HepG2 (cell line): ENCODE data around the gene PTPN14. TPM values are rescaled to one million over a fixed set of nuclear protein-coding genes. Genes with fewer than 3 reads are reported as not detected.

Experiments
- ATAC-seq: fragments of 200-7000 bp; cut with Tn5 transposase; 3 replicates; pipeline ENCODE4 v1.9.1; 2020; ENCODE audit warnings: mild to moderate bottlenecking, moderate library complexity
- BruUV-seq: library from RNA; stranded (reverse); fragments of 400-500 nt; replicated peaks from 2 replicates; lab custom pipeline; 2021; lab: Mats Ljungman, UMichigan
- CTCF ChIA-PET: fragments of 300-600 bp; formaldehyde crosslinking; extraction: SDS; loops from one replicate; lab custom pipeline; 2021; ENCODE audit warnings: low total read pairs, inconsistent platforms, low intra/inter-chr PET ratio; lab: Yijun Ruan, JAX
- POLR2A ChIA-PET: fragments of 350-600 bp; sonication (Branson Sonifier 250); formaldehyde crosslinking; loops from one replicate; lab custom pipeline; 2020; ENCODE audit warnings: antibody characterized with exemption, inconsistent platforms; lab: Yijun Ruan, JAX
- DNase-seq: peaks from one replicate; pipeline ENCODE4 v3.0.0-alpha.2; 2015; ENCODE audit warnings: low spot score
- FAIRE-seq: peaks from 3 replicates; lab custom pipeline; 2011; peaks lifted over from hg19 to GRCh38; lab: Jason Lieb, UNC
- H2AFZ ChIP-seq: one replicate; pipeline ENCODE4 v1.6.1; 2011; ENCODE audit warnings: low read length, inconsistent platforms
- H3K27ac ChIP-seq: fragments of 300-600 bp; 3 replicates; pipeline ENCODE4 v1.8.0; 2011; ENCODE audit warnings: mixed run types, mild to moderate bottlenecking, mixed read lengths, low read length, inconsistent platforms; ENCODE audit not compliant: insufficient read depth; ENCODE audit errors: extremely low read length
- H3K27me3 ChIP-seq, 2 experiments: fragments of 200-600 bp in 1 of 2; 2 replicates in 1 of 2; 3 replicates in 1 of 2; pipeline versions ENCODE4 v1.6.0 to v1.8.0; 2011; ENCODE audit warnings: low read length in 2 of 2, mild to moderate bottlenecking in 2 of 2, moderate library complexity in 2 of 2, inconsistent platforms in 1 of 2; ENCODE audit not compliant: insufficient read depth in 2 of 2, control insufficient read depth in 1 of 2
- H3K36me3 ChIP-seq, 2 experiments: fragments of 200-600 bp in 1 of 2; replicated peaks in 1 of 2; 2 replicates in 1 of 2; 3 replicates in 1 of 2; pipeline versions ENCODE4 v1.5.1 to v1.8.0; 2011; ENCODE audit warnings: low read length in 2 of 2, inconsistent platforms in 1 of 2; ENCODE audit not compliant: insufficient read depth in 2 of 2, control insufficient read depth in 1 of 2
- H3K4me1 ChIP-seq: 2 replicates; pipeline ENCODE4 v1.5.1; 2012; ENCODE audit warnings: low read length, inconsistent platforms; ENCODE audit not compliant: insufficient read depth
- H3K4me2 ChIP-seq: 2 replicates; pipeline ENCODE4 v1.6.0; 2011; ENCODE audit warnings: low read depth, low read length, inconsistent platforms
- H3K4me3 ChIP-seq, 3 experiments: fragments of 200-600 bp in 1 of 3; sonication (generic), shearing (Covaris generic) in 1 of 3; replicated peaks in 1 of 3; 2 replicates each; pipeline ENCODE4 v1.5.1; 2011 to 2016; ENCODE audit warnings: low read length in 3 of 3, inconsistent platforms in 2 of 3, low read depth in 2 of 3, mild to moderate bottlenecking in 2 of 3, control low read depth in 1 of 3, mixed read lengths in 1 of 3; ENCODE audit not compliant: insufficient read depth in 1 of 3
- H3K79me2 ChIP-seq: one replicate; pipeline ENCODE4 v1.6.1; 2011; ENCODE audit warnings: low read length, inconsistent platforms; ENCODE audit not compliant: insufficient read depth
- H3K9ac ChIP-seq: 2 replicates; pipeline ENCODE4 v1.6.0; 2011; ENCODE audit warnings: mild to moderate bottlenecking, low read depth, low read length, inconsistent platforms; ENCODE audit not compliant: insufficient read depth
- H3K9me3 ChIP-seq: 2 replicates; pipeline ENCODE4 v1.5.1; 2012; ENCODE audit warnings: mild to moderate bottlenecking, low read length
- H4K20me1 ChIP-seq: 2 replicates; pipeline ENCODE4 v1.6.0; 2011; ENCODE audit warnings: inconsistent platforms, mild to moderate bottlenecking, low read length, moderate library complexity; ENCODE audit not compliant: insufficient read depth
- AHR ChIP-seq: IDR thresholded peaks from 2 replicates; pipeline ENCODE4 v1.6.1; 2018; ENCODE audit warnings: missing genetic modification reagents, missing compliant biosample characterization
- CEBPG ChIP-seq: IDR thresholded peaks from 2 replicates; pipeline ENCODE4 v1.6.1; 2016
- DPF2 ChIP-seq: sonication (generic); formaldehyde crosslinking; IDR thresholded peaks from 2 replicates; pipeline ENCODE4 v1.4.0; 2020; ENCODE audit warnings: mild to moderate bottlenecking, low read depth, missing genetic modification reagents, borderline replicate concordance
- HES4 ChIP-seq: sonication (generic); formaldehyde crosslinking; IDR thresholded peaks from 2 replicates; pipeline ENCODE4 v1.9.0; 2021; ENCODE audit warnings: mild to moderate bottlenecking, missing genetic modification reagents, borderline replicate concordance
- IKZF5 ChIP-seq: IDR thresholded peaks from 2 replicates; pipeline ENCODE4 v1.6.1; 2018; ENCODE audit warnings: missing genetic modification reagents, mild to moderate bottlenecking, missing compliant biosample characterization
- POLR2G ChIP-seq: fragments of 200-400 bp; formaldehyde crosslinking; IDR thresholded peaks from 2 replicates; pipeline ENCODE4 v1.6.1; 2018; ENCODE audit warnings: mild to moderate bottlenecking, low read depth, low read length, moderate library complexity
- SYNCRIP ChIP-seq: fragments of 200-400 bp; formaldehyde crosslinking; IDR thresholded peaks from 2 replicates; pipeline ENCODE4 v1.6.1; 2018; ENCODE audit warnings: mild to moderate bottlenecking, low read depth, low read length; ENCODE audit not compliant: insufficient read depth
- ZNF260 ChIP-seq: sonication (generic); formaldehyde crosslinking; IDR thresholded peaks from 2 replicates; pipeline ENCODE4 v1.4.0; 2020; ENCODE audit warnings: missing genetic modification reagents, low read depth, mild to moderate bottlenecking, borderline replicate concordance
- ZNF660 ChIP-seq: sonication (generic); formaldehyde crosslinking; IDR thresholded peaks from 2 replicates; pipeline ENCODE4 v1.5.1; 2020; ENCODE audit warnings: mild to moderate bottlenecking, low read depth, missing genetic modification reagents, borderline replicate concordance
- WGBS: methylation state at CpG from one replicate; pipeline ENCODE4 v1.1.6; 2017; ENCODE audit warnings: low lambda C conversion rate; 5-methylcytosine and 5-hydroxymethylcytosine counted together
- in situ Hi-C: cut with HindIII; loops from 2 replicates; pipeline ENCODE4 v1.10.0; 2017; ENCODE audit warnings: low pct_unique_long_range_greater_than_20kb; ENCODE audit not compliant: extremely low pct_ligation_motif_present
- intact Hi-C: fragments of 100-400 bp; cut with micrococcal nuclease; formaldehyde crosslinking; loops from one replicate; pipeline ENCODE4 v1.10.0; 2022; ENCODE audit not compliant: unreplicated experiment
- polyA plus RNA-seq, 8 experiments: library from polyadenylated mRNA; depleted of rRNA in 3 of 8; stranded (reverse) in 7 of 8; unstranded in 1 of 8; fragments of >200 nt; fragmentation: Illumina TruSeq in 4 of 8; extraction: Trizol in 4 of 8; gene quantifications; 2 replicates each; pipeline versions ENCODE4 v1.2.1 to v1.2.3, GENCODE V29; 2011 to 2016; ENCODE audit warnings: low read depth in 4 of 8, missing spikeins in 1 of 8, mixed read lengths in 1 of 8; ENCODE audit not compliant: insufficient read depth in 1 of 8
- total RNA-seq, 5 experiments: library from RNA; depleted of rRNA; stranded (reverse); fragments of >200 nt; fragmentation: Illumina TruSeq; extraction: Trizol; gene quantifications; 2 replicates each; pipeline ENCODE4 v1.2.3, GENCODE V29; 2016; ENCODE audit warnings: low read depth in 1 of 5

Gene PTPN14
- total and polyA plus RNA-seq, 2 of the 13 experiments (the other 11 are each of a cell fraction or from before 2014, with no cell fraction given), result 3.9 to 4.7 TPM

- Histone ChIP-seq H3K4me2 (no peak overlapping the region), H4K20me1 (peaks cover 3% of the 10 kb centered on the region), H3K4me1 (no peaks in the 10 kb centered on the region), H3K9ac (no peak overlapping the region), H3K9me3 (no peaks in the 10 kb centered on the region), H3K79me2 (no peaks in the 10 kb centered on the region), H3K27me3 (no peaks in the 10 kb centered on the region), H3K4me3 (no peak overlapping the region), H3K27ac (no peak overlapping the region), H2AFZ (no peak overlapping the region), H3K36me3 (peaks cover 23 to 79% of the 10 kb centered on the region in 2 experiments)
- TF ChIP-seq DPF2 (CRISPR knock-in tag) (no peak), ZNF660 (CRISPR knock-in tag) (no peak), ZNF260 (CRISPR knock-in tag) (no peak), CEBPG (no peak), POLR2G (no peak), SYNCRIP (no peak), AHR (CRISPR knock-in tag) (no peak), HES4 (CRISPR knock-in tag) (no peak), IKZF5 (CRISPR knock-in tag) (no peak)
- FAIRE-seq (no peak), ATAC-seq (no peak), DNase-seq (no peak)
- WGBS, result 93% methylated on average over 3 of the region's 3 CpGs
- CTCF ChIA-PET, result interaction anchor here (8.2 kb wide), 1 partner anchor 68 kb away, joined by 82 read pairs; no protein-coding TSS in a partner anchor
- intact Hi-C loops, result loop anchor here (10.0 kb wide), 1 partner anchor 1195 kb away; no protein-coding TSS in a partner anchor
- in situ Hi-C loops, result loop anchor here (5.0 to 10.0 kb wide), 3 partner anchors 68 to 255 kb away; no protein-coding TSS in a partner anchor
- no TSS peak for BruUV-seq
- POLR2A ChIA-PET, result no interaction called here
These were observed 221.2 kb downstream of the PTPN14 start for GRCh38 chr1:214330222-214330621.
